ENCODE measurements around the gene TOPORS. TPM values are rescaled to one million over a fixed set of nuclear protein-coding genes. Genes with fewer than 3 reads are reported as not detected.

The TOPORS gene
- total RNA-seq, 2 donors from 2014 or later: 11.9 to 17.4 TPM

DNA sequence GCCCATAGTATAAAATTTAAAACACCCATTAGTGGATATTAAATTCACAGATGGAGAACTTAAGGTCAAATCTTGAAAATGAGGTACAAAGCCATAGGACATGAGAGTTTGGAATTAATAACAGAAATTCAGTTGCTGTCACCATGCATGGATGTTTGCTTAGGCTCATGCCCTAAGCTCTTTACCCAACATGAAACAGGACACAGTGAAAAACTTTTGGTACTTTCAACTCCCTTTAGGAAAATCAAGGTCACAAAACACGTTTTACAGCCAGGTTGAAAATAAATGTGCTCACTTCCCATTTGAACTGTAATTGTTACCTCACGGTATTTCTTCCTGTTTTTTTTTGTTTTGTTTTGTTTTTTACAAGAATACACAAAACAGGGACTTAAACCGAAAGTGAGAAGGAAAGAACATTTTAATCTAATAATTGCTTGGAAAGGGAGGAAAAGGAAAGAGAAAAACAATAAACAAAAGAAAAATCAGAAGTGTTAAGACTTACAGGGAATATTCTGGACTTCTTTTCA is 6.1 kb upstream of the TOPORS start:
- H3K27me3 ChIP-seq: no peaks in the 10 kb centered on the region
- intact Hi-C loops (cut with DNase I): no loop called here
- no peak overlapping the region for H3K27ac ChIP-seq
- H3K36me3 ChIP-seq: no peaks in the 10 kb centered on the region
- H3K4me1 ChIP-seq: no peaks in the 10 kb centered on the region
- no peak overlapping the region for H3K4me3 ChIP-seq
- TF ChIP-seq, protein P1, sequence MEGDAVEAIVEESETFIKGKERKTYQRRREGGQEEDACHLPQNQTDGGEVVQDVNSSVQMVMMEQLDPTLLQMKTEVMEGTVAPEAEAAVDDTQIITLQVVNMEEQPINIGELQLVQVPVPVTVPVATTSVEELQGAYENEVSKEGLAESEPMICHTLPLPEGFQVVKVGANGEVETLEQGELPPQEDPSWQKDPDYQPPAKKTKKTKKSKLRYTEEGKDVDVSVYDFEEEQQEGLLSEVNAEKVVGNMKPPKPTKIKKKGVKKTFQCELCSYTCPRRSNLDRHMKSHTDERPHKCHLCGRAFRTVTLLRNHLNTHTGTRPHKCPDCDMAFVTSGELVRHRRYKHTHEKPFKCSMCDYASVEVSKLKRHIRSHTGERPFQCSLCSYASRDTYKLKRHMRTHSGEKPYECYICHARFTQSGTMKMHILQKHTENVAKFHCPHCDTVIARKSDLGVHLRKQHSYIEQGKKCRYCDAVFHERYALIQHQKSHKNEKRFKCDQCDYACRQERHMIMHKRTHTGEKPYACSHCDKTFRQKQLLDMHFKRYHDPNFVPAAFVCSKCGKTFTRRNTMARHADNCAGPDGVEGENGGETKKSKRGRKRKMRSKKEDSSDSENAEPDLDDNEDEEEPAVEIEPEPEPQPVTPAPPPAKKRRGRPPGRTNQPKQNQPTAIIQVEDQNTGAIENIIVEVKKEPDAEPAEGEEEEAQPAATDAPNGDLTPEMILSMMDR (IDR thresholded peaks at IDR 0.05): no peak
- no peak overlapping the region for H3K9ac ChIP-seq (ENCODE audit: low read depth in 2 of 2, low read length in 2 of 2)
- no peak for DNase-seq
- no peaks in the 10 kb centered on the region for H3K9me3 ChIP-seq

DNA sequence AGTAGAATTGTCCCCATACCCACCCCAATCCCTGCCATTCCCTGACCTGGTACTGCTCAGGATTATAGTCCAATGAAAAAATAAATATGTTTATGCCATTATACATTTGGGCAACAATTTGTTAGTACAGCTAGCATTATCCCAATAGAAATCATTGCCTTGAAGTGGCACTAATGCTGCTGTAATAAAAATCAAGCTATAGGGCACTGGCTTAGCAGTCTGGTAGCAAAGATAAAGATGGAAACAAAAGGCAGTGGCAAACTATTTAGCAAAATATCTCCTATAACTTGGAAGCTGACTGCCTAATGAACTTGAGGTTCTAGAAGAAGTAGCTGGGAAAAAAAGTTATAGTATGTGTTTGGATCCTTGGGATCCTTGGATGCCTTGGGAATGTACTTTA is 2.2 kb upstream of the TOPORS start:
- intact Hi-C loops (cut with DNase I): no loop called here
- H3K27me3 ChIP-seq: no peaks in the 10 kb centered on the region
- TF ChIP-seq, protein P1 (IDR thresholded peaks at IDR 0.05): no peak
- H3K27ac ChIP-seq: no peak overlapping the region
- H3K9ac ChIP-seq (ENCODE audit: low read depth in 2 of 2, low read length in 2 of 2): no peak overlapping the region
- no peak for DNase-seq
- no peak overlapping the region for H3K4me3 ChIP-seq
- no peaks in the 10 kb centered on the region for H3K36me3 ChIP-seq
- H3K9me3 ChIP-seq: no peaks in the 10 kb centered on the region
- peaks cover 7% of the 10 kb centered on the region for H3K4me1 ChIP-seq

DNA sequence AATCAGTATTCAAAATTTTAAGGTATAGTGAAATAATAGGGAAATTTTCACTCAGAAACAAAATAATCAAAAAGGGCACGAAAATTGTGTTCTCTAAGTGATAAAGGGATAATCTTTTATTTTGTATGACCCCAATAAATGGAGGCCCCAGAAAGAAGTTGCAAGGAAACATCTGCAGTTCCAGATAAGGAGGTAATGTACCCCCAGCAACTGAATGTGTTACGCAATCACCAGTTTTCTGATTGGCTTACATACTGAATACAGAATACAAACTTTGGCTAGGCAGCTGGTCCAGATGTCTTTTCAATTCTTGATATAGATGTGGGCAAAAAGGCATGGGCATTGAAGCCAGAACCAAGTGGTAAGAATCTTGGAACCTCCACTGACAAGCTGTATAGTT is 1.7 kb upstream of the TOPORS start:
- Histone ChIP-seq H3K9me3 (no peaks in the 10 kb centered on the region), H3K36me3 (no peaks in the 10 kb centered on the region), H3K27me3 (no peaks in the 10 kb centered on the region), H3K9ac (ENCODE audit: low read depth in 2 of 2, low read length in 2 of 2) (no peak overlapping the region), H3K4me1 (peaks cover 8% of the 10 kb centered on the region), H3K27ac (no peak overlapping the region), H3K4me3 (no peak overlapping the region)
- TF ChIP-seq, protein P1 (IDR thresholded peaks at IDR 0.05): no peak
- intact Hi-C loops (cut with DNase I): no loop called here
- DNase-seq: no peak

DNA sequence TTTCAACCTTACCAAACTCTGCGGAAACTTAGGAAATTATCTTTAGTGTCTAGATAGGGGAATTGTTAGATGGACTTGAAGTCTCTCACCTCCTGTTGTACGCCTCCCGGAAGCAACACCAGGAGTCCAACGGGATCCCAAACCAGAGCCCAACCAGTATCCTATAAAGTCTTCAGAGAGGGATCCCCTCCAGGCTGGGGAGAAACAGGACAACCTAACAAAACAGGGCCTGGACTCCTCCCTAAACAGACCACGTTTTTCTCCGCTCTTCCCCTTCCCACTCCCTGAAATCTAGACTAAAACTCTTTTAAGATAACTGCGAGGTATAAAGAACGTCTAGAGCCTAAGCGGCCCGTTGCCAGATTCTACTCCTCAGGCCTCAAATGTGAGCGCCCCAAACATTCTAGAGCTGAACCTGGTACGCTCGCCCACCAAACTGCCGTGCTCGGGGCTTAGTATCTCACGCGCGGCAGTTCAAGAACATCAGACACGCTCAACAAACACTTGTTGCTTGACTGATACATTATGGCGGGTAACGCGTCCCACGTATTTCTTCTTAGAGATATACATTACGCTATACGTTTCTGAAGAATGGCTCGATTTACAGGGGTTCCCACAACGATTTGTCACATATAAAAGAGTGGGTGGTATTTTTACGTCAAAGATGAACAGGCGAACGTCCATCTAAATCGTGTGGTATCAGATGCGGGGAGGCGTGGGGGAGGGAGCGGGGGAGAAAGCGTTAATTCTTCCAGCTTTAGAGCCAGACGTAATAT is 922 bp downstream of the TOPORS start:
- Histone ChIP-seq H3K9ac (ENCODE audit: low read depth in 2 of 2, low read length in 2 of 2) (peak overlapping the region; percentile 95 to 99), H3K27ac (peak overlapping the region; percentile 95), H3K36me3 (no peaks in the 10 kb centered on the region), H3K4me1 (peaks cover 8% of the 10 kb centered on the region), H3K9me3 (no peaks in the 10 kb centered on the region), H3K4me3 (peak overlapping the region; percentile 86), H3K27me3 (no peaks in the 10 kb centered on the region)
- TF ChIP-seq, protein P1 (IDR thresholded peaks at IDR 0.05): no peak
- intact Hi-C loops (cut with DNase I): no loop called here
- peak; percentile 53 for DNase-seq

DNA sequence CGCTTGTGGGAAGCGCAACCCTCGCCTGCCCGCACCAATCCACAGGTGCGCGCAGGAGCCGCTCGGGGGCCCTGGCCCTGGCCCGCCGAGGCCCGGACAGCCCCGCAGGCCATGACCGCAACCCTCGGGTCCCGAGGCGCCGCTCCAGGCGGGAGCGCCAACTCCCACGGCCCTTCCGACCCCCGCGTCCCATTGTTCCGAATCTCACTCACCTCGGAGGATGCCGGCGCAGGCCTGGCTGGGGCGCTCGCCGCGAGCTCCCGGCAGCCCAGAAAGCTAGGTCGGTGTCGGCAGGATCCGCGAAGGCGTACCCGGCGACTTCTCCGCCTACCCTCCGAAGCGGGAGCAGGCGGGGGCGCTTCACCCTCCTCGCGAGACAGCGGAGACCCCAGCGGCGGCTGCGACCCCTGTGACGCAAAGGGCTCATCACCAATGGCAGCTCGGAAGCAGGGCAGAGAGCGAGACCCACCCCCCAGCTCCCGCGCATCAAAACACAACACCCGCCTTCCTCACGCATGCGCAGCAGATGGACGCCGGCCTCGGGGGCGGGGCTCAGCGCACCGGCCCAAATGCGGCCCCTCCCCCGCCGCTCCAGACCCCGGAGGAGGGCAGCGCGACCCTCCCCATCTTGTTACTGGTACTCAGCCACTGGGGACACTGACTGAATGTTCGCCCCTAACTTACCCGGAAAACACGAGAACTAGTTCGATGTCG is 1.7 kb downstream of the TOPORS start:
- Histone ChIP-seq H3K4me1 (peaks cover 8% of the 10 kb centered on the region), H3K9me3 (no peaks in the 10 kb centered on the region), H3K4me3 (peak overlapping the region; percentile 86), H3K27ac (peak overlapping the region; percentile 95), H3K27me3 (no peaks in the 10 kb centered on the region), H3K9ac (ENCODE audit: low read depth in 2 of 2, low read length in 2 of 2) (peak overlapping the region; percentile 95 to 99), H3K36me3 (no peaks in the 10 kb centered on the region)
- DNase-seq: peak; percentile 94
- TF ChIP-seq, protein P1 (IDR thresholded peaks at IDR 0.05): no peak
- intact Hi-C loops (cut with DNase I): no loop called here

Data from colonic mucosa (tissue), 4 donors.